GM19035 (cell line): Measurements from ENCODE around the gene PTPN1.
"Not testable (repeated sequence)": the region's sequence is repeated elsewhere in the genome, so short reads cannot be mapped to it uniquely, and the experiment has no call there.

Experiments used
- ATAC-seq: cut with Tn5 transposase; IDR thresholded peaks from one replicate; pipeline ENCODE4 v1.9.1; 2021; ENCODE audit not compliant: unreplicated experiment

The PTPN1 gene

DNA sequence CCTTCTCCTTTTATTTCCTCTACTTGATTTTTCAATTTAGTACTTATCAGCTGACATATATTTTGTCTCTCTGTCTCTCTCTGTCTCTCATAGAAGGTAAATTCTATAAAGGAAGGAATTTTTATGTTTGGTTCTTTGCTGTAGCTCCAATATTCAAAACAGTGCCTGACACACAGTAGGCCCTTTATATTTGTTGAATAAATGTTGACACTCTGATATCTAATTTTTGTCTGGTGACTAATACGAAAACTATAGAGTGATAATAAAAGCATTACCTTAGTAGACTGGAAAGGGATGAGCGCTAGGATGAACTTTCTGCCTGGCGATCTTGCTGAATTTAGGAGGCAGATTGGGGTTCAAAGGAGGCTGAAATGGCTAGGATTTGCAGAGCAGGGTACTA lies 42.8 kb downstream of the PTPN1 start:
- no peak for ATAC-seq

- no peak for ATAC-seq
Observed at GRCh38 chr20:50554694-50555579, 44.8 kb downstream of the PTPN1 start.

GRCh38 chr20:50555662-50556061 lies 45.5 kb downstream of the PTPN1 start:
- ATAC-seq, result no peak

GRCh38 chr20:50557549-50558134 lies 47.5 kb downstream of the PTPN1 start:
- no peak for ATAC-seq

DNA sequence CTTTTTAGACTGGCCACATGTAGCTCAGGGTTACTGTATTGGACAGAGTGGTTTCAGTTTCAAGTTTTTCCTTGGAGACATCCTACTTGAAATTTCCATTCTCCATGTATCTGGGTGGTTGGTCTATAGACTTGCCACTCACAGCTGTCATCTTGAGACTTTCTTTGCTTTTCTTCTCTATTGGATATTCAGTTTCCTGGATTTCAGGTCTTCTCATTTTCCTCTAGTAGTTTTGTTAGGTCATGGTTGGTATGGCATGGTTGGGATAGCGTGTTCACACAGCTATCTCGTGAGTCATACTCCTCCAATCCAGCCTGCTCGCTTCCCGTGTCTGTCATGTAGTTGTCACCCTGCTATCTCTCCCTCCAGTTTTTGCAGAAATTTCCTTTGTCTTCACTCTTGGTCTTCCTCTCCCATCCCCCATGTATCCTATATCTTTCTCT lies 48.3 kb downstream of the PTPN1 start:
- ATAC-seq, result no peak

DNA sequence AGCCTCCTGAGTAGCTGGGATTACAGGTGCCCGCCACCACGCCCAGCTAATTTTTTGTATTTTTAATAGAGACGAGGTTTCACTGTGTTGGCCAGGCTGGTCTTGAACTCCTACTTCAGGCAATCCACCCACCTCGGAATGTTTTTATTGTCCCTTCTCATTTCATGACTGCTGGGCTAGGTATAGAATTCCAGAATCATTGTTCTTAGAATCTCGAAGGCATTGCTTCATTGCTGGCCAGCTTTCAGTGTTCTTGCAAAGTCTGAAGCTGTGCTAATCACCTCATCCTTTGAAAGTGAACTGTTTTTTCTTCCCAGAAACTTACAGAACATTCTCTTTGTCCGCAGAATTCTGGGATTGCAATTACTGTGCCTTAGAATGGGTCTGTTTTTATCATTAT lies 49.0 kb downstream of the PTPN1 start:
- no peak for ATAC-seq

GRCh38 chr20:50559856-50560638 lies 49.9 kb downstream of the PTPN1 start:
- ATAC-seq, result no peak

GRCh38 chr20:50560867-50561266 lies 50.7 kb downstream of the PTPN1 start:
- no peak for ATAC-seq

DNA sequence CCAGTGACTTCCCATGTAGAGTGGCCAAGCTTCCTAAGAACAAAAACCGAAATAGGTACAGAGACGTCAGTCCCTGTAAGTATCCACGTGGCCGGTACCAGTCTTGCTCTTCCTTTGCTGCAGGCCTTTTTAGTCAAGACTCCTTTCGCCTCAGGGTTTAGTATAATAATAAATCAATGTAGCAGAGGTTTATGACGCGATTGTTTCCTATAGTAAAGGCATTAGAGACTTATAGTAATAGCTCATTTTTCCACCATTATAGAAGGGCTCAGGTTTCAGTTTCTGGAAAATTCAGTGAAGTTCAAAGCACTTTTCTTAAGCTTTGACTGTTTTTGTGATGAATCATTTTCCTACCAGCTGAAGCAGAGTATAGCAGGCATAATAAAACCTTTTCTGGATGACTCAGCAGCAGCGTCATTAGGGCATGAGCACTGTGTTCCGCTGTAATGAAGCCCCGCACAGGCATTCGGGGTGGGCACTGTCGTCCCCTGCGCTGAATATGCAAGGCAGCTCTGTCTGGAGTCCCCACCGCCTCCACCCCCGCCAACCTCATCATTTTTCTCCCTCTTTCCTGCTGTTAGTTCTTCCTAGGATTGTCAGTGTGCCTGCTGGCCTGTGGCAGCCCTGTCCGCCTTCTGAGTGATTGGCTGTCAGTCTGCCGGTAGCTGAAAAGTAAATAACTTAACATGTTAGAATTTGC lies 51.3 kb downstream of the PTPN1 start:
- no peak for ATAC-seq

DNA sequence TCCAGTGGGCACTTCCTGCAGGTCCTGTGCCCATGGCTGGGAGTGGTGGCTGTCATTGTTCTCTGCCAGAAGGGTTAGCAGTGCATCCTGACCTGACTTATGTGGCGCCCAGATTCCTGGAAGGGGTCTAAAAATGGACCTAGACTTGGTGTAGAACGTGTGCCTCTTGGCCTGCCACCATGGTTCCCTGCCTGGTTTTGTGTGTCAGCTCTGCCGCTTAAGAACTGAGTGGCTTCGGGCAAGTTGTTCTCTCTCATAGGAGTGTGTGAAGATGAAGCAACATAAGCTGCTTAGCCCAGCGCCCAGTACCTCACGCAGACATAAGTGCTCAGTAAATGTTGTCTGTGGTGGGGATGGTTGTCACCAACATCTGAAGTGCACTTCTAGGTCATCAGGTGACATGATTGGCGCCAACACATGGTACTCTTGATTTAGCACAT lies 52.1 kb downstream of the PTPN1 start:
- ATAC-seq, result no peak

DNA sequence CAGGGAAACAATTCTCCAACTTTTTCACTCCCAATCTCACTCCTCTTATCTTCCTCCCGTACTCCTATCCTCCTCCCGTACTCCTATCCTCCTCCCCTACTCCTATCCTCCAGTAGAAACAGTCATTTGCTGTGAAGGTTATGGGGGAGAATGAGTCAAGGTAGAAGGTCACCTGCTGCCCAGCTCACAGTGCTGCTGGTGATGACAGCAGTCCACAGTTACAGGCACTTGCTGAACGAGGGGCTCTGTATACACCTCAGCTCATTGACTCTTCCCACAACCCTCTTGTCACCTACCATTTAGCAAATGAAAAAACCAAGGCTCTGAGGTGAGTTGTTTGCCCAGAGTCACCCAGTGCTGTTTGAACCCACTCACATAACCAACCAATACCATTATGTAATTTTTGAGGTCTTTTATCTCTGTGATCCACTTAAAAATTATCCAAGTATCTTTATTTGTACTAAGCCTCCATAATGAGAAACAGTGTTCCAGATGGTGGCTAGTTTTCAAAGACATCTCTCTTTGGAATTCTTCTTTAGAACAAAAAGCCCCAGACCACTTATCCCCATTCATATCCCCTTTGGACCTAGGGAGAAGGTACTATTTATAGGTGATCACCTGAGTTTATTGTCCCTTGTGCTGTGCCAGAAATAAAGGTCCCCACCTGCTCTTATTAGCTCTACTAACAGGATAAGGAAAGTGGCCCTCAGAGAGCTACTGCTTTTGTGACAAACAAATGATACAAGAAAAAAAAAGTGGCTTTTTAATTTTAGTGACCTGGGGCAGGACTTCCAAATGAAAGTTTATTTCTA lies 53.2 kb downstream of the PTPN1 start:
- ATAC-seq, result no peak

GRCh38 chr20:50565383-50565782 lies 55.2 kb downstream of the PTPN1 start:
- no peak for ATAC-seq

DNA sequence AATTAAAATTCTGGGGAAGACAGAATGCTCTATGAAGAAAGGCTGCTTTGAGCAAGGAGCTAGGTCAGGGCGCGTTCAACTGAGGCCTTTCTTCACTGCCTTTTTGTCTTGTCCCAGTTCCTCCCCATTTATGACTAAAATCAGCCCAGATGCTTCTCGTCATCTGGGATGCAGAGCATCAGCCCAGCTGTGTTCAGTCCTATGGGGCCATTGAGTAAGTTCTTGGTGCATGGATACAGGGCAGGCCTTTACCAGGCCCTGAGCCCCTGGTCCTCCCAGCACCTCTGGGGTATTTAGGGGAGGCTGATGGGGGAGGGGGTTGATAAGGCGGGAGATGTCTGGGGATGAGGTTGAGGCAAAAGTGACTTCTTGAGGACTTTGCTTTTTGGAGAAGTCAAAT lies 55.7 kb downstream of the PTPN1 start:
- ATAC-seq, result no peak

GRCh38 chr20:50567860-50568548 lies 57.8 kb downstream of the PTPN1 start:
- ATAC-seq, result no peak

GRCh38 chr20:50568549-50568942 lies 58.4 kb downstream of the PTPN1 start:
- no peak for ATAC-seq

GRCh38 chr20:50569487-50569863 lies 59.3 kb downstream of the PTPN1 start:
- ATAC-seq, result not testable (repeated sequence)

DNA sequence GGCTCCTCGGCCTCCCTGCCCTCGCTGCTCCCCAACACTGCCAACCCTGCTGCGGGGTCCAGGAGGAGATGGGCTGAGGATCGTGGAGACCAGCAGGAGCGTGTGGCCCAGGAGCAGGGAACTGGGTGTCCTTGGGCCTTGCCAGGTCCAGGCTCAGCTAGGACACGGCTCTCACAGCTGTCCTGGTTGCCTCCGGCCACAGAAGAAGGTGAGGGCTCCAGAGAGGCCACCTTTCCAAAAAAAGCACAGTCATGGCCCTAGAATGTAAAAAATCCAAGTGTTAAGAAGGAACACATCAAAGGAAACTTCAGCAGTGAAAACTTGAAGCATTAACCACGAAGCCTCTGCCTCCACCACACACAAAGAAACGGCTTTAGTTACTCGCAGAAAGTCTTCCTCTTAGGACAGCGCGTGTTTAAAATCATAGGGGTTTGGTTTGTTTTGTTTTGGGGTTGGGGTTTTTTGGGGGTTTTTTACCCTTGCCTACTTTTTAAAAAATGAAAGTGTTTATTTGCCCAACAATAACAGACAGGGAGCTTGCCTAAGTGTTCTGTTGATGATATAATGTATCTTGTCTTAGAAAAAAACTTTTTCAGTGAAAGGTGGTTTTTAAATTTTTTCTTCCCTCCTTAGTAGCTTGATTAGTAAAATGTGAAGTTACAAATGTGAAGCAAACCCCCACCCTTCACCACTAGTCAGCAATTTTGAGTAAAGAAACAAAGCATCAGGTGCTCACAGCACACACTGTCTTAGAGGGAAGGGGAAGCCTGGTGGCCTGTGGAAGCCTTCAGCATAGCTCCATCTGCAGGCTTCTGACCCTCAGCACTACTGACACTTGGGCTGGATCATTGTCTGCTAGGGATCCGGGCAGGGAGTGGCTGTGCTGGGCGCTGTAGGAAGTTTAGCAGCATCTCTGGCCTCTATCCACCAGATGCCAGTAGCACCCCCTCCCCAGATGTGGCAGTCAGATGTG lies 60.0 kb downstream of the PTPN1 start:
- ATAC-seq, result peak; percentile 79

GRCh38 chr20:50571466-50571865 lies 61.3 kb downstream of the PTPN1 start:
- ATAC-seq, result no peak
